Vagina (tissue), 2 donors: ENCODE measurements around the gene TUBGCP4. TPM values are rescaled to one million over a fixed set of nuclear protein-coding genes. Genes with fewer than 3 reads are reported as not detected.

ENCODE experiments used
- DNase-seq, 2 donors: peaks; one replicate each; pipeline ENCODE4 v3.0.0-alpha.2; 2017; ENCODE audit errors: extremely low spot score in 2 of 2
- H3K27ac ChIP-seq: fragments of 200-600 bp; sonication (generic); one replicate; pipeline ENCODE4 v1.5.1; 2019
- H3K27me3 ChIP-seq: fragments of 200-600 bp; sonication (generic); one replicate; pipeline ENCODE4 v1.5.1; 2019
- H3K36me3 ChIP-seq, 2 donors: fragments of 200-600 bp; sonication (generic); one replicate each; pipeline ENCODE4 v1.5.1; 2017 to 2019
- H3K4me1 ChIP-seq: fragments of 200-600 bp; sonication (generic); one replicate; pipeline ENCODE4 v1.5.1; 2019
- H3K4me3 ChIP-seq, 2 donors: fragments of 200-600 bp; sonication (generic); 1 replicate in 1 of 2; 2 replicates in 1 of 2; pipeline ENCODE4 v1.5.1; 2016 to 2019
- H3K9me3 ChIP-seq: fragments of 200-600 bp; sonication (generic); one replicate; pipeline ENCODE4 v1.5.1; 2019
- POLR2A ChIP-seq, 2 donors: fragments of 450-650 bp; IDR thresholded peaks; one replicate each; pipeline ENCODE4 v1.6.1; 2017; ENCODE audit warnings: antibody characterized with exemption in 2 of 2, mild to moderate bottlenecking in 2 of 2, moderate library complexity in 2 of 2
- POLR2AphosphoS5 ChIP-seq, 2 donors: sonication (generic); formaldehyde crosslinking; IDR thresholded peaks; one replicate each; pipeline ENCODE4 v1.9.0; 2017; ENCODE audit warnings: antibody characterized with exemption in 2 of 2, mild to moderate bottlenecking in 2 of 2, low read depth in 1 of 2; ENCODE audit not compliant: insufficient read depth in 1 of 2
- intact Hi-C: fragments of 100-400 bp; cut with DNase I; formaldehyde crosslinking; loops from one replicate; pipeline ENCODE4 v1.15.1; 2023
- total RNA-seq: library from RNA; depleted of rRNA; stranded (reverse); fragments of >200 nt; gene quantifications from one replicate; pipeline ENCODE4 v1.2.3, GENCODE V29; 2016
- TF ChIP-seq, protein P1 (sequence below), 3 experiments: fragments of 450-650 bp in 2 of 3; fragments of 200-600 bp in 1 of 3; sonication (generic) in 1 of 3; IDR thresholded peaks; one replicate each; pipeline ENCODE4 v1.5.1; 2017 to 2019; ENCODE audit warnings: antibody characterized with exemption in 3 of 3, mild to moderate bottlenecking in 2 of 3, moderate library complexity in 2 of 3

Gene TUBGCP4
- total RNA-seq, 1 donor from 2014 or later, result 17.7 TPM

GRCh38 chr15:43402255-43402654 lies 31.4 kb downstream of the TUBGCP4 start:
- Histone ChIP-seq H3K27ac (no peak overlapping the region), H3K27me3 (no peaks in the 10 kb centered on the region), H3K4me1 (no peaks in the 10 kb centered on the region), H3K9me3 (no peaks in the 10 kb centered on the region), H3K36me3 (peaks cover 0 to 67% of the 10 kb centered on the region in 2 donors), H3K4me3 (no peak overlapping the region)
- no peak for TF ChIP-seq POLR2AphosphoS5 (IDR thresholded peaks at IDR 0.05; ENCODE audit: insufficient read depth in 1 of 2, low read depth in 1 of 2)
- TF ChIP-seq, protein P1, sequence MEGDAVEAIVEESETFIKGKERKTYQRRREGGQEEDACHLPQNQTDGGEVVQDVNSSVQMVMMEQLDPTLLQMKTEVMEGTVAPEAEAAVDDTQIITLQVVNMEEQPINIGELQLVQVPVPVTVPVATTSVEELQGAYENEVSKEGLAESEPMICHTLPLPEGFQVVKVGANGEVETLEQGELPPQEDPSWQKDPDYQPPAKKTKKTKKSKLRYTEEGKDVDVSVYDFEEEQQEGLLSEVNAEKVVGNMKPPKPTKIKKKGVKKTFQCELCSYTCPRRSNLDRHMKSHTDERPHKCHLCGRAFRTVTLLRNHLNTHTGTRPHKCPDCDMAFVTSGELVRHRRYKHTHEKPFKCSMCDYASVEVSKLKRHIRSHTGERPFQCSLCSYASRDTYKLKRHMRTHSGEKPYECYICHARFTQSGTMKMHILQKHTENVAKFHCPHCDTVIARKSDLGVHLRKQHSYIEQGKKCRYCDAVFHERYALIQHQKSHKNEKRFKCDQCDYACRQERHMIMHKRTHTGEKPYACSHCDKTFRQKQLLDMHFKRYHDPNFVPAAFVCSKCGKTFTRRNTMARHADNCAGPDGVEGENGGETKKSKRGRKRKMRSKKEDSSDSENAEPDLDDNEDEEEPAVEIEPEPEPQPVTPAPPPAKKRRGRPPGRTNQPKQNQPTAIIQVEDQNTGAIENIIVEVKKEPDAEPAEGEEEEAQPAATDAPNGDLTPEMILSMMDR (IDR thresholded peaks at IDR 0.05), result no peak
- TF ChIP-seq POLR2A (IDR thresholded peaks at IDR 0.05), result no peak
- no peak for DNase-seq
- intact Hi-C loops, result no loop called here

GRCh38 chr15:43403616-43404015 lies 32.7 kb downstream of the TUBGCP4 start:
- intact Hi-C loops, result no loop called here
- TF ChIP-seq, protein P1 (IDR thresholded peaks at IDR 0.05), result no peak
- TF ChIP-seq POLR2A (IDR thresholded peaks at IDR 0.05) (no peak), POLR2AphosphoS5 (IDR thresholded peaks at IDR 0.05; ENCODE audit: insufficient read depth in 1 of 2, low read depth in 1 of 2) (no peak)
- peaks cover 0 to 67% of the 10 kb centered on the region in 2 donors for H3K36me3 ChIP-seq

DNA sequence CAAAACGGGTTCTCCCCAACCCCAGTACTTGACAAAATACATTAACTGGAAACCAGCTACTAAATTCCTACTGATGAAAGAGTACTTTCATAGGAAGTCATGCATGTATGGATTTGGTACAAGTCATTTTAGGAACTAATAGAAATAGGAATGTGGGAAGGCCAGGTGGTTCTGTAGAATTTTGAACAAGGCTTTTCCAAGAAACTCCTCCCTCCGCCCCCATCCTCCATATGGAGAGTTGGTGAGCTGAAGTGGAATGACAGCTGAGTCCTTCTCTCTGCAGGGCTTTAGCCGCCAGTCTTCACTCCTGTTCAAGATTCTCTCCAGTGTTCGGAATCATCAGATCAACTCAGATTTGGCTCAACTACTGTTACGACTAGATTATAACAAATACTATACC lies 33.2 kb downstream of the TUBGCP4 start:
- no peaks in the 10 kb centered on the region for H3K27me3 ChIP-seq
- no peaks in the 10 kb centered on the region for H3K9me3 ChIP-seq
- intact Hi-C loops, result no loop called here
- H3K27ac ChIP-seq, result no peak overlapping the region
- H3K4me1 ChIP-seq, result no peaks in the 10 kb centered on the region
- TF ChIP-seq POLR2AphosphoS5 (IDR thresholded peaks at IDR 0.05; ENCODE audit: insufficient read depth in 1 of 2, low read depth in 1 of 2) (no peak), POLR2A (IDR thresholded peaks at IDR 0.05) (no peak)
- TF ChIP-seq, protein P1 (IDR thresholded peaks at IDR 0.05), result no peak
- H3K4me3 ChIP-seq, result no peak overlapping the region
- no peak for DNase-seq
- H3K36me3 ChIP-seq, result peaks cover 0 to 67% of the 10 kb centered on the region in 2 donors

More at GRCh38 chr15:43403616-43404015, 32.7 kb downstream of the TUBGCP4 start:
- Histone ChIP-seq H3K4me3 (no peak overlapping the region), H3K27me3 (no peaks in the 10 kb centered on the region), H3K27ac (no peak overlapping the region), H3K4me1 (no peaks in the 10 kb centered on the region), H3K9me3 (no peaks in the 10 kb centered on the region)
- no peak for DNase-seq

- no peak overlapping the region for H3K4me3 ChIP-seq
- H3K9me3 ChIP-seq, result no peaks in the 10 kb centered on the region
- no peak for DNase-seq
- intact Hi-C loops, result no loop called here
- H3K27ac ChIP-seq, result no peak overlapping the region
- TF ChIP-seq, protein P1 (IDR thresholded peaks at IDR 0.05), result no peak
- TF ChIP-seq POLR2AphosphoS5 (IDR thresholded peaks at IDR 0.05; ENCODE audit: insufficient read depth in 1 of 2, low read depth in 1 of 2) (no peak), POLR2A (IDR thresholded peaks at IDR 0.05) (no peak)
- no peaks in the 10 kb centered on the region for H3K27me3 ChIP-seq
- peaks cover 0 to 61% of the 10 kb centered on the region in 2 donors for H3K36me3 ChIP-seq
- no peaks in the 10 kb centered on the region for H3K4me1 ChIP-seq
These were observed 35.3 kb downstream of the TUBGCP4 start for GRCh38 chr15:43406189-43406588.

- DNase-seq, result no peak
- TF ChIP-seq POLR2A (IDR thresholded peaks at IDR 0.05), result no peak
- TF ChIP-seq POLR2AphosphoS5 (IDR thresholded peaks at IDR 0.05; ENCODE audit: insufficient read depth in 1 of 2, low read depth in 1 of 2), result no peak
- TF ChIP-seq, protein P1 (IDR thresholded peaks at IDR 0.05), result no peak
- no peaks in the 10 kb centered on the region for H3K27me3 ChIP-seq
- no peaks in the 10 kb centered on the region for H3K9me3 ChIP-seq
- H3K4me1 ChIP-seq, result no peaks in the 10 kb centered on the region
- no peak overlapping the region for H3K27ac ChIP-seq
- H3K4me3 ChIP-seq, result no peak overlapping the region
- peaks cover 0 to 54% of the 10 kb centered on the region in 2 donors for H3K36me3 ChIP-seq
- intact Hi-C loops, result no loop called here
These were observed 35.9 kb downstream of the TUBGCP4 start for GRCh38 chr15:43406808-43407207.
